Neural crest cell (in vitro differentiated cells): ENCODE measurements around the gene HILPDA. TPM values are rescaled to one million over a fixed set of nuclear protein-coding genes. Genes with fewer than 3 reads are reported as not detected.
"Not testable (repeated sequence)": the region's sequence is repeated elsewhere in the genome, so short reads cannot be mapped to it uniquely, and the experiment has no call there.

ENCODE experiments used
- DNase-seq: peaks from one replicate; pipeline ENCODE4 v3.0.0; 2021; ENCODE audit warnings: low read depth, mixed read lengths, low spot score
- H3K27ac Mint-ChIP-seq: one replicate; pipeline ENCODE4 v1.8.0; 2021; ENCODE audit warnings: mild to moderate bottlenecking, mixed read lengths; ENCODE audit not compliant: unreplicated experiment
- H3K27me3 Mint-ChIP-seq: 2 replicates; pipeline ENCODE4 v1.8.0; 2021; ENCODE audit warnings: low read depth, mild to moderate bottlenecking, mixed read lengths
- H3K36me3 Mint-ChIP-seq: 2 replicates; pipeline ENCODE4 v1.8.0; 2021; ENCODE audit warnings: low read depth, mild to moderate bottlenecking, mixed read lengths
- H3K4me1 Mint-ChIP-seq: 2 replicates; pipeline ENCODE4 v1.8.0; 2021; ENCODE audit warnings: mixed read lengths
- H3K4me3 Mint-ChIP-seq: one replicate; pipeline ENCODE4 v1.8.0; 2021; ENCODE audit warnings: mild to moderate bottlenecking, mixed read lengths
- H3K9me3 Mint-ChIP-seq: 2 replicates; pipeline ENCODE4 v1.8.0; 2021; ENCODE audit warnings: mixed read lengths
- CTCF ChIP-seq: fragments of 200-600 bp; sonication (generic); conservative IDR thresholded peaks from 2 replicates; pipeline ENCODE4 v1.5.0; 2021; ENCODE audit warnings: antibody characterized with exemption, mild to moderate bottlenecking
- total RNA-seq: library from RNA; stranded (reverse); gene quantifications from 2 replicates; pipeline ENCODE4 v1.2.1, GENCODE V29; 2021

HILPDA gene
- total RNA-seq, 1 donor from 2014 or later: 46.7 TPM

- not testable (repeated sequence) for H3K27ac Mint-ChIP-seq, DNase-seq, H3K27me3 Mint-ChIP-seq, H3K9me3 Mint-ChIP-seq, H3K4me3 Mint-ChIP-seq, H3K36me3 Mint-ChIP-seq, H3K4me1 Mint-ChIP-seq
These were observed 32.5 kb downstream of the HILPDA start for GRCh38 chr7:128488134-128488533.

DNA sequence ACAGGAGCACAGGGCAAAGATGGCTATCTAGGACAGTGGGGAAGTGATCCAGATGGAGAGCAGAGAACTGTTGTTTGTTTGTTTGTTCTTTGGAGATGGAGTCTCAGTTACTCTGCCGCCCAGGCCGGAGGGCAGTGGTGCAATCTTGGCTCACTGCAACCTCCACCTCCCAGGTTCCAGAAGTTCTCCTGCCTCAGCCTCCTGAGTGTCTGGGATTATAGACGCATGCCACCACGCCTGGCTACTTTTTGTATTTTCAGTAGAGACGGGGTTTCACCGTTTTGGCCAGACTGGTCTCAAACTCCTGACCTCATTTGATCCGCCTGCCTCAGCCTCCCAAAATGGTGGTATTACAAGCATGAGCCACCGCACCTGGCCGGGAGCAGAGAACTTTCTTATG is 41.7 kb downstream of the HILPDA start:
- peaks cover 8% of the 10 kb centered on the region for H3K36me3 Mint-ChIP-seq
- no peaks in the 10 kb centered on the region for H3K4me1 Mint-ChIP-seq
- H3K27ac Mint-ChIP-seq: no peak overlapping the region
- no peaks in the 10 kb centered on the region for H3K9me3 Mint-ChIP-seq
- no peak for DNase-seq
- H3K4me3 Mint-ChIP-seq: no peak overlapping the region
- no peaks in the 10 kb centered on the region for H3K27me3 Mint-ChIP-seq
- no peak for TF ChIP-seq CTCF

DNA sequence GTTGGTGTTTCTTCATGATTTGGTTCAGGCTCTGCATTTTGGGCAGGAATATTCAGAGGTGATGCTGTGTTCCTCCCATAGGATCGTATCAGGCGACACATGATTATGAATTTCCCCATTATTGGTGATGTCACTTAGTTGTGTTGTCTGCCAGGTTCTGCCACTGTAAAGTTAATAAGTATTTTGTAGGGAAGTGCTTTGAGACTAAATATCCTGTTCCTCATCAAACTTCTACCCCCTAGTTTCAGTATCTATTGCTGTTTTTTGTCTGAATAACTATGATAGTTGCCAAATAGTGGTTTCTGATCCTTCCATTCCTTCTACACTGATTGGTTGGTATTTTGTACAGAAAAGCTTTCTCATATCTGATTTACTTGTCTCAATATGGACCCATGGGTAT is 49.7 kb downstream of the HILPDA start:
- H3K4me3 Mint-ChIP-seq, H3K27me3 Mint-ChIP-seq, H3K4me1 Mint-ChIP-seq, DNase-seq, H3K27ac Mint-ChIP-seq, H3K36me3 Mint-ChIP-seq, H3K9me3 Mint-ChIP-seq: not testable (repeated sequence)

GRCh38 chr7:128506819-128507218 is 51.1 kb downstream of the HILPDA start:
- H3K9me3 Mint-ChIP-seq, DNase-seq, H3K4me1 Mint-ChIP-seq, H3K36me3 Mint-ChIP-seq, H3K4me3 Mint-ChIP-seq, H3K27ac Mint-ChIP-seq, H3K27me3 Mint-ChIP-seq: not testable (repeated sequence)

- not testable (repeated sequence) for H3K36me3 Mint-ChIP-seq, H3K9me3 Mint-ChIP-seq, H3K4me1 Mint-ChIP-seq, DNase-seq, H3K27ac Mint-ChIP-seq, H3K4me3 Mint-ChIP-seq, H3K27me3 Mint-ChIP-seq
These were observed 51.8 kb downstream of the HILPDA start for GRCh38 chr7:128507321-128507993.

Other genes with a start within 250 kb of the HILPDA start
- gene LEP, start 214.6 kb upstream of the HILPDA start, total RNA-seq: not detected in 2 replicates
- 73.1 and 73.7 TPM in 2 replicates for gene RBM28, start 112.0 kb upstream of the HILPDA start, total RNA-seq
- 3.1 and 3.3 TPM in 2 replicates for gene PRRT4, start 94.2 kb upstream of the HILPDA start, total RNA-seq
- 56.7 and 65.2 TPM in 2 replicates for gene IMPDH1, start 45.9 kb upstream of the HILPDA start, total RNA-seq
- gene METTL2B, start 20.9 kb downstream of the HILPDA start, total RNA-seq: 50.5 and 51.5 TPM in 2 replicates
- gene GARIN1A, start 216.4 kb downstream of the HILPDA start, total RNA-seq: 1.8 and 1.9 TPM in 2 replicates